Measurements from ENCODE around the gene FXN.
"Not testable (repeated sequence)": the region's sequence is repeated elsewhere in the genome, so short reads cannot be mapped to it uniquely, and the experiment has no call there.

Gene FXN

DNA sequence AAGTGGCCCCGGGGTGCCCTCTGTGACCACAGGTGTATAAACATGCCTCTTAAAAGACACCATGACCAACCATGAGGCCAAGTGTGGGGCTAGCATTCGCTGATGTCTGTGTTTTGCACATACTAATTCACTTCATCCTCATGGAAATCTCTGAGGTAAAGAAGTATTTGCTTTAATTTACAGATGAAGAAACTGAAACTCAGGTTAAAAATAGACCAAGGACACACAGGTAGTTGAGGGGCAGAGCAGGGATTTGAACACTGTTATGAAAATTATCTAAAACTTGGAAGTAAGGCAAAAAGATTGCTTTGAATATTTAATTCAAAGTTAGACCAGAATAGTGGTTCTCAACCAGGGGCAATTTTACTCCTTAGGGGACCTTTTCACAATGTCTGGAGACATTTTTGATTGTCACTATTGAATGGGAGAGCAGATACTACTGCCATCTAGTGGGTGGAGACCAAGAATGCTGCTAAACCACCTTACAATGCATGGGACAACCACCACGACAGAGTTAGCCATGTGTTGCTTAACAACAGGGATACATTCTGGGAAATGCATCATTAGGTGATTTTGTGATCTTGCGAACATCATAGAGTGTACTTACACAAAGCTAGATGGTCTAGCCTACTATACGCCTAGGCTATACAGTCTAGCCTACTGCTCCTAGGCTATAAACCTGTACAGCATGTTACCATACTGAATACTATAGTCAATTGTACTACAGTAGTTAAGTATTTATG, 8.0 kb upstream of the FXN start:
- no peak for DNase-seq

DNA sequence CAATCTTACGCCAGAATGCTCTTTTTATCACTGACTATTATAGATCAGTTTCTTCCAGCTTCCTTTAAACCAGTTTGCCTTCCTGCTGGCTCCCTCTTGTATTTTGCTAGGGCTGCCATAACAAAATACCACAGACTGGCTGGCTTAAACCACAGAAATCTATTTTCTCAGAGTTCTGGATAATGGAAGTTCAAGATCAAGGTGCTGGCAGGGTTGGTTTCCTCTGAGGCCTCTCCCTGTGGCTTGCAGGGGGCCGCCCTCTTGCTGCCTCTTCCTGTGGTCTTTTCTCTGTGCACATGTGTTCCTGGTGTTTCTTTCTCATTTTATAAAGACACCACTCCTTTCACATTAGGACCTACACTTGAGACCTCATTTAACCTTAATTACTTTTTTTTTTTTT, 6.8 kb upstream of the FXN start:
- no peak for DNase-seq

DNA sequence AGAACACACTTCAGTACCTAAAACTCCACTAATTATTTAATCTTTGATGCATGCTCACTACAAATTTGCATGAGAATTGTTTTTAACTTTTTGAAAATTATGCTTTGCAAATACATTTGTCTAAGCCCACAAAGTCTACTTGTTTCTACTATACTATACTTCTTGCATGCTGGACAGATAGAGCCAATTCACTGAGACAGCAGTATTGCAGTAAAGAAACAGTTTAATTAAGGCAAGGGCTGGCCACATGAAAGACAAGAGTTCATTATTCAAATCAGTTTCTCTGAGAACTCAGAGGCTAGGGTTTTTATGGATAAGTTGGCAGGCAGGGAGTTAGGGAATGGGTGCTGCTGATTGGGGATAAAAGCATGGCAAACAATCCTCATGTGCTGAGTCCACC, 6.0 kb upstream of the FXN start:
- no peak for DNase-seq

DNA sequence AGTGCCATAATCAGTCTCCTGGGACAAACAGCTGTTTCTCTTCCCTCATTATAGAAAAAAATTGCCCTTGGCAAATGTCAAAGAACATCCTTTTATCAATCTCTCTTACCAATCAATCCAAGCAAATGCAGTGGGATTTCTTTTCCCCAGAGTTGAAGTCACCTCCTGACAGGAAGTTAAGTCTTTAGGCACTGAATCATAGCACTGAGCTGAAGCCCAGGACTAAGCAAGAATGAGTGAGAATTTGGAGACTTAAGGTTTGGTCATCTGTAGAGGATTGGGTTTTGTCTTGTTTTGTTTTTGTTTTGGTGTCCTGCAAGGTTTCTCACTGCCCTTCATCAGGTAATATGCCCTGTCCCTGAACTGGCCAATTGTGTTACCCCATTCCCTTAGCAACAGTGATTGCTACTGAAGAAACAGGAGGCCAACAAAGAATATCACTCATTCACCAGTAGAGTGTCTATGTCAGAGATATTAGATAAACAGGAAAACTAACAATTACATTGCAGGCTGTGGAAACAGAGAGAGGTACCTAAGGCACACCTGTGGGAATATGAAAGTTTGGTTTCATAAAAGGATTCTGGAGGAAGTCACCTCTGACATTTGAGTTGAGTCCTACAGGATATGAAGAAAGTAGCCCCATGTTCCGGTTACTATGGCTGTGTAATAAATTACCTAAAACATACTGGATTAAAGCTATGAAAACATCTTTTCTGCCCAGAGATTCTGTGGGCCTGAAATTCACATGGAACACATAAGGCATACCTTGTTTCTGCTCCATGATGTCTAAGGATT, 4.5 kb upstream of the FXN start:
- DNase-seq, result no peak

DNA sequence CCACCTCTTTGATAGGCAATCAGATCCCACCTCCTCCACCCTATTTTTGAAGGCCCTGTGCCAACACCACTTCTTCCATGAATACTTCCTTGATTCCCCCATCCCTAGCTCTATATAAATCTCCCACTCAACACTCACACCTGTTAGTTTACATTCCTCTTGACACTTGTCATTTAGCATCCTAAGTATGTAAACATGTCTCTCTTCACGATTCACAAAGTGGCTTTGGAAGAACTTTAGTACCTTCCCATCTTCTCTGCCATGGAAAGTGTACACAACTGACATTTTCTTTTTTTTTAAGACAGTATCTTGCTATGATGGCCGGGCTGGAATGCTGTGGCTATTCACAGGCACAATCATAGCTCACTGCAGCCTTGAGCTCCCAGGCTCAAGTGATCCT, 1.5 kb upstream of the FXN start:
- DNase-seq, result no peak

DNA sequence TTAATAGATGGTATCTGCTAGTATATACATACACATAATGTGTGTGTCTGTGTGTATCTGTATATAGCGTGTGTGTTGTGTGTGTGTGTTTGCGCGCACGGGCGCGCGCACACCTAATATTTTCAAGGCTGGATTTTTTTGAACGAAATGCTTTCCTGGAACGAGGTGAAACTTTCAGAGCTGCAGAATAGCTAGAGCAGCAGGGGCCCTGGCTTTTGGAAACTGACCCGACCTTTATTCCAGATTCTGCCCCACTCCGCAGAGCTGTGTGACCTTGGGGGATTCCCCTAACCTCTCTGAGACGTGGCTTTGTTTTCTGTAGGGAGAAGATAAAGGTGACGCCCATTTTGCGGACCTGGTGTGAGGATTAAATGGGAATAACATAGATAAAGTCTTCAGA, 757 bp downstream of the FXN start:
- no peak for DNase-seq

DNA sequence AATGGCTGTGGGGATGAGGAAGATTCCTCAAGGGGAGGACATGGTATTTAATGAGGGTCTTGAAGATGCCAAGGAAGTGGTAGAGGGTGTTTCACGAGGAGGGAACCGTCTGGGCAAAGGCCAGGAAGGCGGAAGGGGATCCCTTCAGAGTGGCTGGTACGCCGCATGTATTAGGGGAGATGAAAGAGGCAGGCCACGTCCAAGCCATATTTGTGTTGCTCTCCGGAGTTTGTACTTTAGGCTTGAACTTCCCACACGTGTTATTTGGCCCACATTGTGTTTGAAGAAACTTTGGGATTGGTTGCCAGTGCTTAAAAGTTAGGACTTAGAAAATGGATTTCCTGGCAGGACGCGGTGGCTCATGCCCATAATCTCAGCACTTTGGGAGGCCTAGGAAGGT, 1.2 kb downstream of the FXN start:
- DNase-seq, result no peak

DNA sequence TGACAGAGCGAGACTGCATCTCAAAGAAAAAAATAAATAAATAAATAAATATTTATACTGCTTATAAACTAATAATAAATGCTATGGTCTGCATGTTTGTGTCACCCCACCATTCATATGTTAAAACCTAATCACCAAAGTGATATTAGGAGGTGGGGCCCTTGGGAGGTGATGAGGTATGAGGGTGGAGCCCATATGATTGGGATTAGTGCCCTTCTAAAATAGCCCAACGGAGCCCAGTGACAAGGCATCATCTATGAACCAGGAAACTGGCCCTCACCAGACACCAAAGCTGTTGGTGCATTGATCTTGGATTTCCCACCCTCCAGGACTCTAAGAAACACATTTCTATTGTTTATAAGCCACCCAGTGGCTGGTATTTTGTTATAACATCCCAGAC, 5.1 kb downstream of the FXN start:
- DNase-seq, result no peak

DNA sequence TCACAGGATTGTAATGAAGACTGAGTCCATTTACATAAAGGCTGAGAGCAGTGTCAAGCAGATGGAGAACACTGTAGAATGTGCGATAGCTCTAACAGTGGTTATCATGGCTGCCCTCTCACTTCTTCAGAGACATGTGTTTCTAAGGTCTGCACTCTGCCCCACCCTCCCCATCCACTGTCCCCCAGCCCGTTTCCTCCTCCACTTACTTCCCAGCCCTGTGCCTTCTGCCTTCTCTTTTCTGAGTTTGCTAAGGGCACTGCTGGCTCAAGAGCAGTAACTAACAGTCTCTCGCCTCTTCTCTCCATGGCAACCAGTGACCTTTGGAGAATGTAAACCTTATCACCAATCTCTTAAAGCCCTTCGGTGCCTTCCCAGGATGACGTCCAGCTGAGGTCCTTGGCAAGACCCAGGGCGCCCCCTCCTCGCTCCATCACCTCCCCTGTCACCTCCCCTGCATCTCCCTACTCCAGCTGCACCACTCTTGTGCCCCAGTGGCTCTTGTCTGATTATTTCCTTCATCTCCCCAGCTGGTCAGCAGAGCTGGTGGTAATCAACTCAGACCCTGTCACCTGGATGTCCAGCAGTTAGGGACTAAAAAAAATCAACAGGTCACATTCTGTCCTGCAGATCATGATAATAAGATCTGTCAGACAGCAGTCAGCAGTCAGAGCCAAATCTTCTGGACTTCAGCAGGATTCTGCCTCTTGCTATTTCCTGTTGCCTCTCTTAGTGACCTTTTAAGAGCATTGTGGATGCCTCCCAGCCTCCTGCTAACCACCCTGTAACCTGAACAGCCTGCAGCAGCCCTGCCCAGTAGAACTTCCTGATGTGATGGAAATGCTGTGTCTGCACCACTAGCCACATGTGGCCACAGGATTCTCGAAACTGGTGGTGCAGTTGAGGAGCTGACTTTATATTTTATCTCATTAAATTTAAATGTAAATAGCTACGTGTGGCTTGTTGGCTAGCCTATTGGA, 9.0 kb downstream of the FXN start:
- DNase-seq, result no peak

DNA sequence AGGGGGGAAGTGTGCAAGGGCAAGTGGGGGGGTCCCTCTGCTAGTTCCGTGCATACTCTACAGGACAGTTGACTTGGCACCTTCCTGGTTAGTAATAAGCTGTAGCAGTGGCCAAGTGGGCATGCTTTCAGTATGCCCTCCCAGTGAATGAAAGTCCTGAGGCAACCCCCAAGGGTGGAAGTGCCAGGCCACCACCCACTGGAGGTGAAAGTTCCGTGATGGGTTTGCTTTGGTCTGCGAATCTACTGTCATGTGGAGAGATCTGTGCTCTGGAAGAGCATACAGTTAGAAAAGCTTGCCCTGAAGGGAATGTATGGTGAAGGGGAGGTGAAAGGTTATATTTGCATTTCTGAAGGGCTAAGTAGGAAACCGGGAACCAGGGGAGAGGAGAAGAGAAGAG, 10.3 kb downstream of the FXN start:
- no peak for DNase-seq

DNA sequence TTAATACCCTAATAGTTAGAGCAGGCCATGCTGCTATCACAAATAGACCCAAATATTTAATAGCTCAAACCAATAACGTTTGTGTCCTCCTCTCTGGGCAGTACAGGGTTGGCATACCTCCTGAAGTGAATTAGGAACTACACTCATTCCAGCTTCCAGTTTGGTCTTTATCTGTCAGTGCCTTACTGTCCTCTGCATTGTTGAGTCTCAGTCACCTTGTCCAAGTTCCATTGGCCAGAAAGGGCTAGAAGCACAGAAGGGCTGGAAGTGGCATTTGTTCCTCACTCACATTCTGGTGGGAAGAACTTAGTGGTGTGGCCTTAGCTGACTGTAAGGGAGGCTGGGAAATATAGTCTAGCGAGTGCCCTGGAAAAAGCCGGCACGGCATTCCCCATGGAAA, 11.2 kb downstream of the FXN start:
- DNase-seq, result no peak

DNA sequence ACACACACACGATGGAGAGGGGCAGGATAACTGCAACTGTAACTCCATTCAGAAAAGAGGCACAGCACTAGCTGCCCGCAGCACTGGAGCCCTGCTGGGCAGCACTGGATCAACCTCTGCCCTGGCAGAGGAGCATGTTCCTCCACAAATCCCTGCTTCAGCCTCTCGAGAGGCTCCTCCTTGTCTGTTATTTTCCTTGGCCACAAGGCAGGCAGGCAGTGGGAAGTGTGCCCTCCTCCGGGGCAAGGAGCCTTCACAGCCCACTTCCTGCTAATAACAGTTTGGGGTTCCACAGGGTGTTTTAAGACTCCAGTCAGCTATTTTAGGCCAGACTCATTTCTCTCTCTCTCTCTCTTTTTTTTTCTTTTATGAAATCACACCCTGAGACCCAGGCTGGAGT, 11.8 kb downstream of the FXN start:
- DNase-seq, result no peak

DNA sequence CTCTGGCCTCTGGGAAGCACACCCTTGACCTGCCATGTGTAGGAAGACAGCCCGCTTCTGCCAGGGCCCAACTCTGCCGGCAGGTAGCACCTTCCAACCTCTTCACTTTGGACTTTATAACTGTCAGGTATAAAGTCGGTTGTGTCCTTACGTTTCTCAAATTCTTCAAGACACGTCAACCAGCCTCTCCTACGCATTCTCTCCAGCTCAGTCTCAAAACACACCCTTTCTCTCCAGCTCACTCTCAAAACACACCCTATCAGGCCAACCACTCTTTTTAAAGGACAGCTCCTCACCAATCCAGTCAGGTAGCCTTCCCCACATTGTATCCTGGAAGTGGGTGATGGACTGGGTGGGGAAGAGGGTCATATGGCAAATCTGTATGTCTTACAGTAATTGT, 13.5 kb downstream of the FXN start:
- no peak for DNase-seq

DNA sequence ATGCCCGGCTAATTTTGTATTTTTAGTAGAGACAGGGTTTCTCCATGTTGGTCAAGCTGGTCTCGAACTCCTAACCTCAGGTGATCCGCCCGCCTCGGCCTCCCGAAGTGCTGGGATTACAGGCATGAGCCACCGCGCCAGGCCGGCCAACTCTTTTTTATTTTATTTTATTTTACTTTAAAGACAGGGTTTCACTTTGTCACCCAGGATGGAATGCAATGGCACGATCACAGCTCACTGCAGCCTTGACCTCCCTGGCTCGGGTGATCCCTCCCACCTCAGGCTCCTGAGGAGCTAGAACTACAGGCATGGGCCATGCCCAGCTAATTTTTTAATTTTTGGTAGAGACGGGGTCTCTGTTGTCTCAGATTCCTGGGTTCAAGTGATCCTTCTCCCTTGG, 15.4 kb downstream of the FXN start:
- DNase-seq, result not testable (repeated sequence)

DNA sequence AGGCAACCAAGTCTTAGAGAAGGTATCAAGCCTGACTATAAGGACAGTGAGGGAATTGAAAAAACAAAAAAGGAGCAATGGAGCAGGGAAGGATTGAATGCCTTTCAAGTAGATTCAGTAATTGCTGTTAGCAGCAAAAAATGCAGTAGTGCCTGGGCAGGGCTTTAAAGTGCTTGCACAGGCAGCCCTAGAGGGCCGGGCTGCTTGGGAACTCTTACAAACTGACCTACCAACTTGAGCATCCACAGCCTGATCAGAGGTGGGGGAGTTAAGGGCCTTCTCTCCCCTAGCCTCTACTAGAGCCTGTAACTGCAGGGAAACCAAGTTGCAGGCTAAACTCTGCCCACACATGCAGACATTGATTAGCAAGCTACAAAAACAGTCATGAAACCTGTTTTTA, 19.4 kb downstream of the FXN start:
- DNase-seq, result no peak

DNA sequence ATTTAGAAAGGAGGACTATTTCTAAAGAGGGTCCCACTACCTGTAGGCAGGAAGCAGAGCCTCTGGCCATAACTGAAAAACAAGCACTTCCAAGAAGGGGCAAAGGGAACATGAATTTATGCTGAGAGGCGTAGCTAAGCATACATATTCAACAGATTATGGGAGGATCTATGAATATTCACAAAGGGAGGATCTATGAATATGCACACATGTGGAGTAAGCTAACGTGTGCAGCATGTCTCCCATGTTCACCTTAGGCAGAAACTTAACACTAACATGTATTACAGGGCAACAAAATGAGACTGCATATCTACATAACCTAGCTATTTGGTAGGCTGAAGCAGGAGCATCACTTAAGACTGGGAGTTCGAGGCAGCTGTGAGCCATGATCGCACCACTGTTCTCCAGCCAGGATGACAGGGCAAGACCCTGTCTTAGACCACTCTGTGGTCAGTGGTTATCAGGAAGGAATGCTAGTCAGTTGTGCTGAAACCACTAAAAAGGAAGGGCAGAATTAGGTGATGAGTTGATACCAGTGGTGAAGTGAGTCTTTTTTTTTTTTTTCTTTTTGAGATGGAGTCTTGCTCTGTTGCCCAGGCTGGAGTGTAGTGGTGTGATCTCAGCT, 20.8 kb downstream of the FXN start:
- DNase-seq, result no peak

DNA sequence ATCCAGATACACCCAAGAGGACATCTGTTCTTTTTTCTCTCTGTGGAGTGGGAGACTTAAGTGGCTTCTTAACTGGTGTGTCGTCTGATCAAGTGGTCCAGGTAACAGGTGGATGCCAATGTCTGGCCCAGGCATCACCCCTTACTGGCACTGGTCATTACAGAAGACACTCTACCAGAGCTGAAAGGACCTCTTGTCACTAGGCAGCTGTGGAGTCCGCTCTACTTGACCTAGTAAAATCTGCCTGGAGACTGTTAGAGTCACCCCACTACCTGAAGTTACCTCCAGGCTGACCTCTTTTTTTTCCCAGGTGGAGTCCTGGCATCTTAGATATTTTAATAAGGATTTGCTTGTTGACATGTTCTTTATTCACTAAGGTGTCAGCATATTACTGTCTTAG, 22.5 kb downstream of the FXN start:
- no peak for DNase-seq

DNA sequence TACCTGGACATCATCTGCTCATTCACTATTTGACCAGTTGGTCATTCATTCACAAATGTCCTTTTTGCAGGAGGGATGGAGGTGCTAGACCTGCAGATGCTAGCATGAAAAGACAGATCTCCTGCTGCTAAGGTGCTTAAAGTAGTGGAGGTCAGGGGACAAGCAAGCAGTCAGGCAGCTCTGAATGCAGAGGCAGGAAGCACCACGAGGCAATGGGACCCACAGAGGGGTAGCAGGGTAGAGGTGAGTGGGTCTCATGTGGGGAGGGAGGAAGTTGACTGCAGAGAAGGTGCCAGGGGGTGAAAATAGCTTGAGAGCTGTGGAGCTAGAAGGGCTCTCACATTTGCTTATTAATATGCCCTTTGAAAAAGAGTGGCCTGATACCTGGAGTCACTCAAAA, 25.2 kb downstream of the FXN start:
- no peak for DNase-seq

DNA sequence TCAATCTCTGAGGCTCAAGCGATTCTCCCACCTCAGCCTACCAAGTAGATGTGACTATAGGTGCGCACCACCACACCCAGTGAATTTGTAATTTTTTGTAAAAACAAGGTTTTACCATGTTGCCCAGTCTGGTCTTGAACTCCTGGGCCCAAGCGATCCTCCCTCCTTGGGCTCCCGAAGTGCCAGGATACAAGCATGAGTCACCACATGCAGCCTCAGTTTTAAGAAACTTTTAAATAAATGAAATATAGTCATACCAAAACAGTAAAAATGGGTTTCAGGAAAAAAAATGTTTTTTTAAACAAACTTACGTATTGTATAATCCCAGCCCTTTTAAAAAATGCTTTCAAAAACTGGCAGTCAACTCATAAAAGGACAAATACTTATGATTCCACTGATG, 26.6 kb downstream of the FXN start:
- DNase-seq, result no peak

DNA sequence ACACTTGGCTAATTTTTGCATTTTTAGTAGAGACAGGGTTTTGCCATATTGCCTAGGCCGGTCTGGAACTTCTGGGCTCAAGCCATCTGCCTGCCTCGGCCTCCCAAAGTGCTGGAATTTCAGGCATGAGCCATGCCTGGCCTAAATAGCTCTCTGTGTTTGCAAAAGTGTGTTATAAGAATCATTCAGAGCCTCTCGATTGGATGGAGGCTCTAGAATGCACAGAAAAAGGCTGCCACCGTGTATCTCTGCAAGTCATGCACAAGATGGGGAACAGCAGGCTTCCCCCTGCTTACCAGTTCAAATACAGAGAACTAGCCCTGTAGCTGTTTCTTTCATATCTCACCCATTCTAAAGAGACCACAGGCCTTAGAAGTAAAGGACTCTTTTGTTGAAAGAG, 28.3 kb downstream of the FXN start:
- DNase-seq, result no peak

DNA sequence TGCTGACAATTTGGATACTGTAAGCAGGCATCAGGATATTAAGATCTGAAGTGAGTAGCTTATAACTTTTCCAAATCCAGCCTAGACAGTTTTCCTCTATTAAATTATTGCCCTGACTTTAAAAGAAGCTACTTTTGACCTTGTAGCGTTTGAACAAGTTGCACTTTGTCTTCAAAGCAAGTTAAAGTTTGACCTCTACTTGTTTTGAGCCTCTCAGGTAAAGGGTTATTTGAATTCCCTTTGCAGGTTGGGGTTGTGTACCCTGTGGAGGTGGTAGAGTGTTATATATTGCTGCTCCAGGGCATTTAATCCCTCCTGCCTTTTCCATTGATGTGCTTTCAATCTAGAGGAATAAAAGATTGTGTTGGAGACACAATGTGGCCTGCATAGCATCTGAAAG, 30.1 kb downstream of the FXN start:
- DNase-seq, result no peak

DNA sequence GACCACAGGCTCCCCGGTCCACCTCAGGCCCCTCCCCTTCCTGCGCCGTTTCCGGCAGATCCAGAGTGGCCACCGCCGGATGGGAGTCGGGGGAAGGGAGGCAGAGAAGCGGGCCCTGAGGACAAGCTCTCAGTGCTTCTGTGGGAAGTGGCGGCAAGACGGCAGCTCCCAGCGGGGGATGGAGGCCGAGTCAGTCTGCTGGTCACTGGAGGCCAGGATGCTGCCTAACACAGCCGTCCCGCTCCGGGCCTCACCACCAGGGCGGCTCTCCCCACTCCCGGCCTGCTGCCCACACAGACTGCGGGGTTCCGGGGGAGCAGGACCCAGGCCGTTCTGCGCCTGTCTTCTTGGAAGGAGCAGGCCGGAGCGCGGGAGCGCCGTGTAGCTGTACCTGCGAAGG, 31.4 kb downstream of the FXN start:
- no peak for DNase-seq

DNA sequence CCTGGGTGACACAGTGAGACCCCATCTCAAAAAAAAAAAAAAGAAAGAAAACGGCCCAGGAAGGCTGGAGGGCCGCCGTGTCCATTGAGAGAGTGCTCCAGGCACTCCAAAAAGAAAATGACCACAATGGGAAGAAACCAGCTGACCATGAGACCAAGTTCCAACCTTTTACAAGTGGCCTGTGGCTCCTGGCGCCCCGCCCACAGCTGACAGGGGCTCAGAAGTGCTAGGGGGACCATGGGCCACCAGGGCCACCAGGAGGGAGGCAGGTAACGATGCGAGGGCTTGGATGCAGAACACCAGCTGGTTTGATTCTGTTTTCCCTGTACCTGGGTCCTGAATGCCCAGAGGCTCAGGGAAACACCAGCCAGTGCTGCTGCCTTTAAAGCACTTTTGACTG, 34.6 kb downstream of the FXN start:
- DNase-seq, result no peak

Data from NCI-H187 (cell line).